Right cardiac atrium (tissue), 5 donors: ENCODE data around the gene SH3BP4. TPM values are rescaled to one million over a fixed set of nuclear protein-coding genes. Genes with fewer than 3 reads are reported as not detected.

ENCODE experiments used
- ATAC-seq, 2 donors: fragments of 200-7000 bp; cut with Tn5 transposase; one replicate each; pipeline versions ENCODE4 v1.8.0 to v1.9.1; 2020; ENCODE audit warnings: moderate library complexity in 2 of 2, mild to moderate bottlenecking in 1 of 2
- DNase-seq, 3 donors: peaks; one replicate each; pipeline ENCODE4 v3.0.0-alpha.2; 2020
- H3K27ac ChIP-seq: one replicate; pipeline ENCODE4 v1.5.1; 2013; ENCODE audit warnings: mild to moderate bottlenecking, low read length, control low read depth, moderate library complexity
- H3K27me3 ChIP-seq: one replicate; pipeline ENCODE4 v1.6.1; 2013; ENCODE audit not compliant: control insufficient read depth, insufficient read depth
- H3K4me1 ChIP-seq: one replicate; pipeline ENCODE4 v1.6.1; 2013; ENCODE audit warnings: low read length; ENCODE audit not compliant: control insufficient read depth, insufficient read depth
- H3K4me3 ChIP-seq: one replicate; pipeline ENCODE4 v1.5.1; 2013; ENCODE audit warnings: low read length, control low read depth
- H3K9me3 ChIP-seq: one replicate; pipeline ENCODE4 v1.6.1; 2013; ENCODE audit warnings: low read length; ENCODE audit not compliant: control insufficient read depth
- WGBS: extraction: QIAGEN DNeasy Blood & Tissue Kit; methylation state at CpG from one replicate; pipeline ENCODE4 v1.1.7; 2013; 5-methylcytosine and 5-hydroxymethylcytosine counted together
- intact Hi-C, 4 donors: fragments of 100-400 bp; cut with DNase I; formaldehyde crosslinking; loops; one replicate each; pipeline versions ENCODE4 v1.11.0 to v1.14.0; 2022 to 2023
- polyA plus RNA-seq: library from polyadenylated mRNA; stranded (reverse); fragments of 200-250 nt; gene quantifications from one replicate; pipeline ENCODE4 v1.2.3, GENCODE V29; 2013
- total RNA-seq, 4 donors: library from RNA; stranded (reverse); fragmentation: NEBNext Ultra II Directional; extraction: Animal tissue kit (Norgen Biotek cat#: 25700); gene quantifications; one replicate each; pipeline ENCODE4 v1.2.1, GENCODE V29; 2021
- donor health status: healthy with polysubstance abuse.
- donor health status: DM: no; HTN: yes; CAD: no.
- donor health status: DM: no; HTN: no; CAD: no.
- donor health status: DM: no; HTN: yes; CAD: no; lungs with severe emphysema.
- donor health status: DM: yes; HTN: yes; CAD: no.

SH3BP4 gene
- total and polyA plus RNA-seq, 5 donors: 12.3 to 32.0 (median 19.9) TPM

GRCh38 chr2:234945339-234945873 lies 6.4 kb upstream of the SH3BP4 start:
- Histone ChIP-seq H3K27me3 (no peaks in the 10 kb centered on the region), H3K4me3 (no peak overlapping the region), H3K9me3 (no peaks in the 10 kb centered on the region), H3K4me1 (no peaks in the 10 kb centered on the region), H3K27ac (no peak overlapping the region)
- ATAC-seq (no peak), DNase-seq (no peak)
- 90% methylated on average over 14 of the region's 14 CpGs for WGBS
- intact Hi-C loops: no loop called here

DNA sequence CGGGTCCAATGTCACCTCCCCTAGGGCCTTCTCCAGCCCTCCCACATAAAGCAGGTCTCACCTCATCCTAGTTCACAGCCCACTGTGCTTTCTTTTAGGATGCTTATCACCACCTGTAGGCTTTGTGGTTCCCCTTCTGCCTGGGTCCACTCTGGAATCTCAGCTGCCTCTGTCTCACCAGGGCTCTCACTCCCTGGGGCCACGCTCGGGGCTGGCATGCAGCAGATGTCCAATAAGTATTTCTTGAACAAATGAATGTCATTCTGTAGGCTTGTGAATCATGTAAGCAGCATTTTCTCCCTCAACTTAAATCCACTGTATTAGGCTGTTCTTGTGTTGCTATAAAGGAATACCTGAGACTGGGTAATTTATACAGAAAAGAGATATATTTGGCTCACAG lies 4.3 kb upstream of the SH3BP4 start:
- intact Hi-C loops: no loop called here
- DNase-seq (no peak), ATAC-seq (no peak)
- Histone ChIP-seq H3K9me3 (no peaks in the 10 kb centered on the region), H3K4me1 (no peaks in the 10 kb centered on the region), H3K4me3 (no peak overlapping the region), H3K27me3 (no peaks in the 10 kb centered on the region), H3K27ac (no peak overlapping the region)
- 89% methylated on average over 3 of the region's 3 CpGs for WGBS

DNA sequence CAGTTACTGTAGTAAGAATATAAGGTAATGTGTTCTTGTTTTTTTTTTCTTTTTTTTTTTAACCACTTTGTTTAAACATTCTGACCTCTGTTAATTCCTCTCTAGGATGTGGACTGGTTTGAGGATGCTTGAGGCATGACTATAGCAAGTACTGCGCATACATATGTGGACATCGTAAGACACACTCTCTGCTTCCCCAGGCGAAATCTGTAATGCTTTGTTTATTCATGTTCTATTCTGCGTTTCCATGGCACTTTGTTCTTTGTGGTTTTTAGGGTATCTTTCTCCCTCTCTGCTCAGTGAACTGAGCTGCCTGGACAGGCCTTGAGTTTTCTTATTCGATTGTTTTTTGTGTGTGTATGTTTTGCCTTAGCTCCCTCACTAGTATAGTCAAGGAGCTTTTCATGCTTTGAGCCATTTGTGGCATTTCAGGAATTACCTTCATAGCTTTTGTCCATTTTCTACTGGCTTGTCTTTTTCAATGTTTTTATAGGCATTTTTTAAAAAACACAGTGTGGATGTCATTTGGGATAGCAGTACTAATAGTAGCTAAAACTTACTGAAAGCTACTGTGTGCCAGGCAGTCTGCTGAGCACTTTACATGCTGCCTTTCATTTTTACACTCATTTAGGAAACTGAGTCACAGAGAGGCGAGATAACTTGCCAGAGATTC lies 1.9 kb upstream of the SH3BP4 start:
- 84% methylated on average over 6 of the region's 6 CpGs for WGBS
- no peaks in the 10 kb centered on the region for H3K27me3 ChIP-seq
- intact Hi-C loops: loop anchor here in 2 of 4 donors (2.0 to 10.0 kb wide), 2 partner anchors 63 to 105 kb away; no protein-coding TSS in a partner anchor
- no peak overlapping the region for H3K4me3 ChIP-seq
- DNase-seq (no peak), ATAC-seq (no peak)
- no peaks in the 10 kb centered on the region for H3K9me3 ChIP-seq
- H3K4me1 ChIP-seq: peaks cover 2% of the 10 kb centered on the region
- no peak overlapping the region for H3K27ac ChIP-seq

DNA sequence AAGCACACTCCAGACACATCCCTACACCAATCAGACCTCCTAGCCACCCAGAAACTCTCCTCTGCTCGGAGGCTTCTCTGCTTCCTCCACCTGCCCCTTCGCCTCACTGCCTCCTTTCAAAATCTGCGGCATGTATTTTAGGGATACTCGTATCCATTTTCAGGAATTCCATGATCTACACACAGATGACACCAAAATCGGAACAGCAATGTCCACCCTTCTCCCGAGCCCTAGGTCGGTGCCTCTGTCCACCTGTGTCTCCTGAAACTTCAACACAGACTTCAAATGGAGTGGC lies 1.4 kb upstream of the SH3BP4 start:
- H3K27me3 ChIP-seq: no peaks in the 10 kb centered on the region
- ATAC-seq (no peak), DNase-seq (no peak)
- no peak overlapping the region for H3K27ac ChIP-seq
- H3K9me3 ChIP-seq: no peaks in the 10 kb centered on the region
- intact Hi-C loops: loop anchor here in 1 of 4 donors (10.0 kb wide), 1 partner anchor 104 kb away; no protein-coding TSS in a partner anchor
- H3K4me1 ChIP-seq: peaks cover 5% of the 10 kb centered on the region
- no peak overlapping the region for H3K4me3 ChIP-seq
- 89% methylated on average over 7 of the region's 7 CpGs for WGBS

- ATAC-seq (peak; percentile 13 to 41), DNase-seq (no peak)
- Histone ChIP-seq H3K27ac (no peak overlapping the region), H3K4me3 (peak overlapping the region; percentile 94), H3K9me3 (no peaks in the 10 kb centered on the region), H3K27me3 (no peaks in the 10 kb centered on the region), H3K4me1 (peaks cover 5% of the 10 kb centered on the region)
- 19% methylated on average over 59 of the region's 59 CpGs for WGBS
- intact Hi-C loops: loop anchor here in 1 of 4 donors (10.0 kb wide), 1 partner anchor 104 kb away; no protein-coding TSS in a partner anchor
Observed at GRCh38 chr2:234950730-234951663, 820 bp upstream of the SH3BP4 start.

GRCh38 chr2:234952270-234953115 lies 676 bp downstream of the SH3BP4 start:
- Histone ChIP-seq H3K4me1 (peaks cover 5% of the 10 kb centered on the region), H3K27ac (peak overlapping the region; percentile 1), H3K4me3 (peak overlapping the region; percentile 94), H3K9me3 (no peaks in the 10 kb centered on the region), H3K27me3 (no peaks in the 10 kb centered on the region)
- DNase-seq (peak; percentile 26 to 76 (median 73)), ATAC-seq (peak; percentile 11 to 13)
- intact Hi-C loops: loop anchor here in 1 of 4 donors (10.0 kb wide), 1 partner anchor 102 kb away; no protein-coding TSS in a partner anchor
- under 1% methylated on average over 102 of the region's 102 CpGs for WGBS

GRCh38 chr2:234953116-234954031 lies 1.6 kb downstream of the SH3BP4 start:
- H3K27me3 ChIP-seq: no peaks in the 10 kb centered on the region
- whole genome bisulfite sequencing: 44% methylated on average over 20 of the region's 20 CpGs
- ATAC-seq (no peak), DNase-seq (no peak)
- H3K4me1 ChIP-seq: peaks cover 8% of the 10 kb centered on the region
- intact Hi-C loops: loop anchor here in 1 of 4 donors (10.0 kb wide), 1 partner anchor 101 kb away; no protein-coding TSS in a partner anchor
- peak overlapping the region; percentile 43 for H3K27ac ChIP-seq
- H3K9me3 ChIP-seq: no peaks in the 10 kb centered on the region
- peak overlapping the region; percentile 94 for H3K4me3 ChIP-seq

DNA sequence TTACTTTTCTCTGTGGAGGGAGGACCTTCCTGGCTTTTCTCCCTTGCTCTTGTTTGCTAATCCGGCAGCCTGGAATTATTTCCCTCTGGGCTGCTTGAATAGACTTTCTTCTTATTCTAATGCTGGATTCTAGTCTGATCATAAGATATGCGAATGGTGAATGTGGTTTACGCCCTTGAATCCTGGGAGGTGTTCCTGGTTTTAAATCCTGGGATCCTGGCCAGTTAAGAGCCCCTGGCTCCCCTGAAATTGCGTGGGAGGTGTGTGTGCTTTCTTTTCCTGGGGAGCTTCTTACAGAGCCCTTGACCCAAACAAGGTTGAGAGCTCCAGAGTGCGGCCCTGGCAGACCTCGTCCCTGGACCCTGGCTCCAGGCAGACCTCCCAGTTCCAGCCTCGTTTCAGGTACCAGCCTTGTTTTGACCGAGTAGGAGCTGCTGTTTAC lies 2.8 kb downstream of the SH3BP4 start:
- H3K27me3 ChIP-seq: no peaks in the 10 kb centered on the region
- H3K9me3 ChIP-seq: no peaks in the 10 kb centered on the region
- ATAC-seq: no peak
- 41% methylated on average over 8 of the region's 8 CpGs for WGBS
- H3K4me3 ChIP-seq: no peak overlapping the region
- H3K27ac ChIP-seq: no peak overlapping the region
- H3K4me1 ChIP-seq: peaks cover 8% of the 10 kb centered on the region
- DNase-seq: peak in 1 of 3 donors; percentile 22
- intact Hi-C loops: loop anchor here in 1 of 4 donors (10.0 kb wide), 1 partner anchor 100 kb away; no protein-coding TSS in a partner anchor

- no peak overlapping the region for H3K4me3 ChIP-seq
- 87% methylated on average over 16 of the region's 16 CpGs for WGBS
Observed at GRCh38 chr2:234955091-234955591, 3.3 kb downstream of the SH3BP4 start.

More at GRCh38 chr2:234955091-234955591, 3.3 kb downstream of the SH3BP4 start:
- H3K4me1 ChIP-seq: peaks cover 8% of the 10 kb centered on the region
- H3K27me3 ChIP-seq: no peaks in the 10 kb centered on the region
- intact Hi-C loops: loop anchor here in 1 of 4 donors (10.0 kb wide), 1 partner anchor 100 kb away; no protein-coding TSS in a partner anchor
- DNase-seq (no peak), ATAC-seq (no peak)
- no peaks in the 10 kb centered on the region for H3K9me3 ChIP-seq
- peak overlapping the region; percentile 26 for H3K27ac ChIP-seq
